ENCODE results near the gene MCC. TPM values are rescaled to one million over a fixed set of nuclear protein-coding genes. Genes with fewer than 3 reads are reported as not detected.

MCC gene
- total and polyA plus RNA-seq, 2 of the 4 experiments (the other 2 are of a cell fraction), result 5.0 to 20.6 TPM

DNA sequence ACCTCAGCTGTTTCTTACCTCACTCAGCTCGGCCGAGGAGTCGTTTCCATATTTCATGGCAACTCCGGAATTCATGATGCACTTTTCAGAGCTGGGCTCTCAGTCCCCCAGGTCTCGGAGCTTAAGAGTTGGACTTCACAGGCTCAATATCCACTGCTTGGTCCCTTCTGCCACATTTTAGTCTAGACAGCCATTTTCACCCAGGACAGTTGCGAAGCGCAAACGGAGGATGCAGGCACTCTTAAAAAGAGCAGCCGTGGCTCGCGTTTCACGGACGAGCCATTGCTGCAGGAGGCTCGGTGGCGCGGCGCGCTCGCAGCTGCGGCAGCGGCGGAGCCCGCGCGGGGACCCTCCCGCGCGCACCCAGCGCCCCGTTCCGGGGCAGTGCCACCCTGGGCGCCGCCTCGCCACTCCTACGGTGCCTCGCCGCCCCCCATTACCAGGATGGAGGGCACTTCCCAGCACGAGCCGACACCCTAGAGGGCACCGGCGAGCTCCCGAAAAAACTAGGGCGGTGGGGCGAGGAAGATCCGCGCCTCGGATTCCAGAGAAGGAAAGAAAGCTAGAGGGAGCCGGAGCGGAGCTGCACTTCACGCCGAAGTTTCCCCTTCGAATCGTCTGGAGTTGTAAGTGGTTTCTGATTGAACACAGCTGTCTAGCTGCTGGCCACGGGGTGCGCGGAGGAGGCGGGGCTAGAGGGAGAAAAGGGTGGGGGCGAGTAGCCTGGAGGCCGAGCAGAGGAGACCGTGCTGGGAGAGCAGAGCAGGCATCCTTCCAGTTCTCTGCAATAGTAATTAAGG, 193.7 kb downstream of the MCC start:
- Histone ChIP-seq H3K9ac (ENCODE audit: low read depth, low read length) (peak overlapping the region; percentile 75), H3K79me1 (ENCODE audit: low read depth in 1 of 2, low read length in 2 of 2) (peaks cover 18 to 33% of the 10 kb centered on the region in 2 experiments), H3K27me3 (ENCODE audit: control insufficient read depth, insufficient read depth, low read length) (no peaks in the 10 kb centered on the region), H3K9me3 (ENCODE audit: control insufficient read depth, insufficient read depth, low read length) (peaks cover under 1% of the 10 kb centered on the region; the same call in 1 of the 2 replicates), H2AFZ (replicated peaks; ENCODE audit: low read length, poor library complexity) (peak overlapping the region; percentile 91), H3K4me3 (ENCODE audit: insufficient read depth, low read depth, low read length) (peak overlapping the region; percentile 91), H4K5ac (ENCODE audit: low read depth, low read length) (peak overlapping the region; percentile 59), H2BK5ac (ENCODE audit: low read depth, low read length, poor library complexity, severe bottlenecking) (peak overlapping the region; percentile 71), H2BK15ac (ENCODE audit: low read depth, low read length) (0 out of 3 replicates have a peak overlapping the region, but pooled peaks have one; percentile 15), H3K4me2 (ENCODE audit: low read depth, low read length) (peak overlapping the region; percentile 96), H3K14ac (replicated peaks; ENCODE audit: low read depth, low read length) (peak overlapping the region; percentile 79), H3K23ac (ENCODE audit: low read depth, low read length) (peak overlapping the region; percentile 97), H3K18ac (ENCODE audit: low read depth, low read length) (peak overlapping the region; percentile 89), H2AK5ac (ENCODE audit: low read depth, low read length) (0 out of 2 replicates have a peak overlapping the region, but pooled peaks have one; percentile 13), H3K56ac (ENCODE audit: extremely low read depth, insufficient read depth, low read length) (peak overlapping the region; percentile 64), H2BK20ac (ENCODE audit: low read depth, low read length) (peak overlapping the region; percentile 71), H3K4me1 (ENCODE audit: control insufficient read depth, insufficient read depth, low read length) (peaks cover 8% of the 10 kb centered on the region; the same call in 1 of the 2 replicates), H2BK120ac (ENCODE audit: low read depth, low read length) (peak overlapping the region; percentile 77), H4K20me1 (ENCODE audit: insufficient read depth, low read length) (peaks cover 30% of the 10 kb centered on the region), H3K4ac (ENCODE audit: low read depth, low read length) (peak overlapping the region; percentile 88), H3K36me3 (ENCODE audit: control insufficient read depth, insufficient read depth, low read length) (no peaks in the 10 kb centered on the region), H4K8ac (ENCODE audit: low read depth in 2 of 2, low read length in 2 of 2) (peak overlapping the region; percentile 15 to 43; a peak in 2 of 4 replicates), H3K9me1 (ENCODE audit: insufficient read depth, low read length) (no peaks in the 10 kb centered on the region), H2AK9ac (replicated peaks; ENCODE audit: low read depth, low read length, poor library complexity) (peak overlapping the region; percentile 8), H3K27ac (ENCODE audit: insufficient read depth, low read length) (peak overlapping the region; percentile 87), H4K91ac (ENCODE audit: insufficient read depth, low read depth, low read length) (peak overlapping the region; percentile 82)
- no peak for TF ChIP-seq MAFK (IDR thresholded peaks at IDR 0.05; ENCODE audit: low read depth, low read length)
- peak; percentile 22 for TF ChIP-seq RAD21 (IDR thresholded peaks at IDR 0.05; ENCODE audit: low read length)
- no peak; the same call in 1 of the 2 replicates for TF ChIP-seq SMC3 (IDR thresholded peaks at IDR 0.05; ENCODE audit: low read depth, low read length)
- TF ChIP-seq MAZ (IDR thresholded peaks at IDR 0.05; ENCODE audit: borderline replicate concordance, low read depth, low read length), result peak; percentile 100
- no peak for TF ChIP-seq RFX5 (IDR thresholded peaks at IDR 0.05; ENCODE audit: low read depth, low read length)
- TF ChIP-seq CHD1 (IDR thresholded peaks at IDR 0.05; ENCODE audit: low read depth, low read length), result 0 out of 2 replicates have a peak, but pooled peaks have one; percentile 11
- TF ChIP-seq BHLHE40 (IDR thresholded peaks at IDR 0.05; ENCODE audit: low read depth, low read length), result no peak; the same call in 1 of the 2 replicates
- TF ChIP-seq USF2 (IDR thresholded peaks at IDR 0.05; ENCODE audit: low read depth, low read length), result peak; percentile 90
- peak; percentile 93 for TF ChIP-seq POLR2A (IDR thresholded peaks at IDR 0.05; ENCODE audit: low read depth, low read length)
- TF ChIP-seq MXI1 (IDR thresholded peaks at IDR 0.05; ENCODE audit: borderline replicate concordance, low read depth, low read length), result peak; percentile 26; the same call in 1 of the 2 replicates
- TF ChIP-seq ELK1 (IDR thresholded peaks at IDR 0.05; ENCODE audit: borderline replicate concordance, low read depth, low read length), result no peak
- DNase-seq (peak; percentile 93), ATAC-seq (ENCODE audit: low read depth) (peak; percentile 89)
- ChIA-PET CTCF (interaction anchor here (0.5 to 1.1 kb wide), 6 partner anchors 11 to 205 kb away, joined by 3 read pairs; no protein-coding TSS in a partner anchor), POLR2A (ENCODE audit: unreplicated experiment) (interaction anchor here (0.7 kb wide), 2 partner anchors 227 to 239 kb away, joined by 11 to 15 read pairs; no protein-coding TSS in a partner anchor)
- dilution Hi-C loops (cut with HindIII; ENCODE audit: low sequenced_read_pairs, unreplicated experiment), result no loop called here
- intact Hi-C loops (cut with micrococcal nuclease), result loop anchor here (2.0 to 10.0 kb wide), 5 partner anchors 42 to 262 kb away; no protein-coding TSS in a partner anchor
- in situ Hi-C loops (cut with MboI; ENCODE audit: low sequenced_read_pairs), result no loop called here
- 0% methylated on average over 8 of the region's 60 CpGs; no CpG with 5 or more reads in 1 of the 2 experiments for WGBS, 2 experiments (ENCODE audit: extremely low coverage in 2 of 2, insufficient read length in 1 of 2)
- BruUV-seq (replicated peaks), result TSS peak; percentile 27
